CD4-positive, CD25-positive, alpha-beta regulatory T cell (primary cell): Measurements from ENCODE around the gene LMNB1. TPM values are rescaled to one million over a fixed set of nuclear protein-coding genes. Genes with fewer than 3 reads are reported as not detected.
"Not testable (repeated sequence)": the region's sequence is repeated elsewhere in the genome, so short reads cannot be mapped to it uniquely, and the experiment has no call there.

Experiments used
- ATAC-seq, 2 donors: fragments of 150-1000 bp; cut with Tn5 transposase; one replicate each; pipeline ENCODE4 v1.10.0; 2021; ENCODE audit warnings: low read depth in 2 of 2, moderate number of reproducible peaks in 2 of 2, moderate library complexity in 1 of 2
- DNase-seq, 3 donors: peaks; one replicate each; pipeline versions ENCODE4 v3.0.0 to v3.0.0-alpha.2; 2012 to 2022; ENCODE audit warnings: mixed read lengths in 1 of 3
- H3K27ac ChIP-seq: one replicate; pipeline ENCODE4 v1.7.0; 2013; ENCODE audit warnings: mild to moderate bottlenecking, low read length; ENCODE audit not compliant: insufficient read depth, poor library complexity, severe bottlenecking
- H3K27me3 ChIP-seq: one replicate; pipeline ENCODE4 v1.7.0; 2013; ENCODE audit warnings: low read length; ENCODE audit not compliant: control insufficient read depth, insufficient read depth
- H3K36me3 ChIP-seq: one replicate; pipeline ENCODE4 v1.7.0; 2013; ENCODE audit warnings: mild to moderate bottlenecking, low read length, moderate library complexity; ENCODE audit not compliant: control insufficient read depth, insufficient read depth
- H3K4me1 ChIP-seq: 2 replicates; pipeline ENCODE4 v1.7.0; 2013; ENCODE audit warnings: mild to moderate bottlenecking, low read length; ENCODE audit not compliant: insufficient read depth, control insufficient read depth, poor library complexity, severe bottlenecking
- H3K4me3 ChIP-seq: one replicate; pipeline ENCODE4 v1.7.0; 2013; ENCODE audit warnings: low read depth, mild to moderate bottlenecking, low read length, moderate library complexity
- H3K9me3 ChIP-seq, 2 experiments: 1 replicate in 1 of 2; 2 replicates in 1 of 2; pipeline ENCODE4 v1.7.0; 2013; ENCODE audit warnings: low read length in 2 of 2, mild to moderate bottlenecking in 1 of 2, moderate library complexity in 1 of 2; ENCODE audit not compliant: control insufficient read depth in 2 of 2
- H3K27ac Mint-ChIP-seq, 3 donors: one replicate each; pipeline ENCODE4 v1.8.0; 2020 to 2022; ENCODE audit warnings: mild to moderate bottlenecking in 3 of 3, mixed read lengths in 3 of 3, moderate library complexity in 2 of 3
- H3K27me3 Mint-ChIP-seq: one replicate; pipeline ENCODE4 v1.8.0; 2022; ENCODE audit warnings: mild to moderate bottlenecking, mixed read lengths
- H3K36me3 Mint-ChIP-seq: one replicate; pipeline ENCODE4 v1.8.0; 2020; ENCODE audit warnings: mixed read lengths
- H3K4me1 Mint-ChIP-seq, 4 donors: one replicate each; pipeline ENCODE4 v1.8.0; 2020 to 2022; ENCODE audit warnings: mixed read lengths in 4 of 4, mild to moderate bottlenecking in 1 of 4
- H3K4me3 Mint-ChIP-seq, 4 donors: one replicate each; pipeline ENCODE4 v1.8.0; 2020 to 2022; ENCODE audit warnings: mild to moderate bottlenecking in 4 of 4, mixed read lengths in 4 of 4, moderate library complexity in 3 of 4
- H3K9me3 Mint-ChIP-seq, 7 donors: one replicate each; pipeline ENCODE4 v1.8.0; 2020 to 2022; ENCODE audit warnings: mixed read lengths in 7 of 7, mild to moderate bottlenecking in 3 of 7, moderate library complexity in 2 of 7
- polyA plus RNA-seq, 4 donors: library from polyadenylated mRNA; unstranded; fragments of 300-500 nt; fragmentation: Illumina TruSeq; gene quantifications; one replicate each; pipeline ENCODE4 v1.2.3, GENCODE V29; 2021
- total RNA-seq: library from RNA; stranded (reverse); gene quantifications from one replicate; pipeline ENCODE4 v1.2.3, GENCODE V29; 2022

The LMNB1 gene
- total and polyA plus RNA-seq, 5 donors from 2014 or later: 11.5 to 52.5 (median 19.4) TPM

DNA sequence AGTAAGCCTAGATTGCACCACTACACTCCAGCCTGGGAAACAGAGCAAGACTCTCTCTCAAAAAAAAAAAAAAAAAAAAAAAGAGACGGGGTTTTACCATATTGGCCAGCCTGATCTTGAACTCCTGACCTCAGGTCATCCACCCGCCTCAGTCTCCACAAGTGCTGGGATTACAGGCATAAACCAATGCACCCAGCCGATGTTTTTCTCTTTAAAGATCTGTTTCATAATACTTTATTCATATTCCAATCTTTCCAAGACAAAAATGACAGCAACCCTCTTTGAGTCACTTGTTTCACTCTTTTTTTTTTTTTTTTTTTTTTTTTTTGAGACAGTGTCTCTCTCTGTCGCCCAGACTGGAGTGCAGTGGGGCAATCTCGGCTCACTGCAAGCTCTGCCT is 13.6 kb upstream of the LMNB1 start:
- peaks cover 16% of the 10 kb centered on the region for H3K4me1 ChIP-seq
- H3K27me3 Mint-ChIP-seq: no peaks in the 10 kb centered on the region
- peak overlapping the region in 1 of 3 donors; percentile 74 for H3K27ac Mint-ChIP-seq

DNA sequence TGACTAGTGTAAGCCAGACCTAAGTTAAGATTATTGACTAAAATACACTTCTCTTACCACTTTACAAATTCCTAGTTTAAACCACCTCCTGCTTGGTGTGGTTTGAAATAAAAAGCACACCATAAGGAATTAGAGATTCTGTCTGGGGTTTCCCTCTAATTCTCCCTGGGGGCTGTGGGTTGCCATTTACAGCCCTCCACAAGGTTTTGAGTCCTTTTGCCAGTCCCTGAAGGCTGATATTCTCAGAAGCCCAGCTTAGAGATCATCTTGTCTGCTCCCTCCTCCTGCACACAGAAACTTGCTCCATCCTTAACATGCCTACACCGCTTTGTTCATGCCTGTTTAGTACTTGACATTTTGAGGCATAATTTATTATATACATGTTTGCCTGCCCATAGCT is 7.2 kb upstream of the LMNB1 start:
- peak overlapping the region in 1 of 3 donors; percentile 20 for H3K27ac Mint-ChIP-seq

More for the DNA sequence above, 13.6 kb upstream of the LMNB1 start:
- no peaks in the 10 kb centered on the region for H3K9me3 ChIP-seq
- no peak for ATAC-seq
- Mint-ChIP-seq H3K36me3 (no peaks in the 10 kb centered on the region), H3K4me3 (peak overlapping the region in 1 of 4 donors; percentile 89), H3K4me1 (peaks cover 10 to 33% (median 20%) of the 10 kb centered on the region in 4 donors), H3K9me3 (no peaks in the 10 kb centered on the region)
- H3K27ac ChIP-seq: no peak overlapping the region
- H3K27me3 ChIP-seq: no peaks in the 10 kb centered on the region
- DNase-seq: no peak
- H3K4me3 ChIP-seq: no peak overlapping the region
- H3K36me3 ChIP-seq: no peaks in the 10 kb centered on the region

DNA sequence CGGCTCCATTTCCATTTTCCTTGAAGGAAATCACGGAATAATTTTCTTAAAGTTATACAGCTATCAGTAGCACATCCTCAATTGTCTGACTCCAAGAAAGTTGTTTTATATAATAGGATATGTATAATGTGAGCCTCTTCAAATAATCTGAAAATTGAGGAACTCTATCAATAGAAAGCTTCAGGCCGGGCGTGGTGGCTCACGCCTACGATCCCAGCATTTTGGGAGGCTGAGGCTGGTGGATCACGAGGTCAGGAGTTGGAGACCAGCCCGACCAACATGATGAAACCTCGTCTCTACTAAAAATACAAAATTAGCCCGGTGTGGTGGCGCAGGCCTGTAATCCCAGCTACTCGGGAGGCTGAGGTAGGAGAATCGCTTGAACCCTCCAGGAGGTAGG is 3.4 kb upstream of the LMNB1 start:
- DNase-seq, H3K27ac Mint-ChIP-seq, H3K4me1 ChIP-seq, H3K27me3 Mint-ChIP-seq, H3K4me3 ChIP-seq, H3K4me3 Mint-ChIP-seq, ATAC-seq, H3K27ac ChIP-seq, H3K36me3 ChIP-seq, H3K9me3 Mint-ChIP-seq, H3K9me3 ChIP-seq, H3K27me3 ChIP-seq, H3K36me3 Mint-ChIP-seq: not testable (repeated sequence)
- peaks cover 3 to 12% (median 4%) of the 10 kb centered on the region in 4 donors for H3K4me1 Mint-ChIP-seq

More for the DNA sequence above, 7.2 kb upstream of the LMNB1 start:
- no peaks in the 10 kb centered on the region for H3K36me3 Mint-ChIP-seq
- Histone ChIP-seq H3K4me1 (no peaks in the 10 kb centered on the region), H3K9me3 (no peaks in the 10 kb centered on the region), H3K4me3 (no peak overlapping the region), H3K27ac (no peak overlapping the region), H3K27me3 (no peaks in the 10 kb centered on the region), H3K36me3 (no peaks in the 10 kb centered on the region)
- peaks cover 4% of the 10 kb centered on the region for H3K27me3 Mint-ChIP-seq
- no peak for DNase-seq
- no peak for ATAC-seq
- H3K4me1 Mint-ChIP-seq: no peaks in the 10 kb centered on the region
- peaks cover 0 to 2% (median 0%) of the 10 kb centered on the region in 7 donors for H3K9me3 Mint-ChIP-seq
- peak overlapping the region in 1 of 4 donors; percentile 4 for H3K4me3 Mint-ChIP-seq

DNA sequence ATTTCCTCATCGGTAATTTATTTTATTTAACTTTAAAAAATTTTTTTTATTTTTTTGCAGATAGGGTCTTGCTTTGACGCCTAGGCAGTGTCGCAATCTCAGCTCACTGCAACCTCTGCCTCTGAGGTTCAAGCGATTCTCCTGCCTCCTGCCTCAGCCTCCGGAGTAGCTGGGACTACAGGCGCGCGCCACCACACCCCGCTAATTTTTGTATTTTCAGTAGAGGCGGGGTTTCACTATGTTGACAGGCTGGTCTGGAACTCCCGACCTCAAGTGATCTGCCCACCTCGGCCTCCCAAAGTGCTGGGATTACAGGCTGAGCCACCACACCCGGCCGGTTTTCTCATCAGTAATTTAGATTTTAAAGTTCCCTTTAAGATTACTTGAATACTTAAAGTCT is 2.3 kb upstream of the LMNB1 start:
- not testable (repeated sequence) for H3K36me3 ChIP-seq, H3K27ac Mint-ChIP-seq, H3K27me3 Mint-ChIP-seq, H3K9me3 Mint-ChIP-seq, H3K36me3 Mint-ChIP-seq, ATAC-seq, H3K4me3 ChIP-seq, H3K9me3 ChIP-seq, DNase-seq, H3K27me3 ChIP-seq, H3K27ac ChIP-seq
- Mint-ChIP-seq H3K4me3 (peak overlapping the region in 1 of 4 donors; percentile 21), H3K4me1 (peaks cover 9 to 23% (median 12%) of the 10 kb centered on the region in 4 donors)
- peaks cover 13% of the 10 kb centered on the region for H3K4me1 ChIP-seq

DNA sequence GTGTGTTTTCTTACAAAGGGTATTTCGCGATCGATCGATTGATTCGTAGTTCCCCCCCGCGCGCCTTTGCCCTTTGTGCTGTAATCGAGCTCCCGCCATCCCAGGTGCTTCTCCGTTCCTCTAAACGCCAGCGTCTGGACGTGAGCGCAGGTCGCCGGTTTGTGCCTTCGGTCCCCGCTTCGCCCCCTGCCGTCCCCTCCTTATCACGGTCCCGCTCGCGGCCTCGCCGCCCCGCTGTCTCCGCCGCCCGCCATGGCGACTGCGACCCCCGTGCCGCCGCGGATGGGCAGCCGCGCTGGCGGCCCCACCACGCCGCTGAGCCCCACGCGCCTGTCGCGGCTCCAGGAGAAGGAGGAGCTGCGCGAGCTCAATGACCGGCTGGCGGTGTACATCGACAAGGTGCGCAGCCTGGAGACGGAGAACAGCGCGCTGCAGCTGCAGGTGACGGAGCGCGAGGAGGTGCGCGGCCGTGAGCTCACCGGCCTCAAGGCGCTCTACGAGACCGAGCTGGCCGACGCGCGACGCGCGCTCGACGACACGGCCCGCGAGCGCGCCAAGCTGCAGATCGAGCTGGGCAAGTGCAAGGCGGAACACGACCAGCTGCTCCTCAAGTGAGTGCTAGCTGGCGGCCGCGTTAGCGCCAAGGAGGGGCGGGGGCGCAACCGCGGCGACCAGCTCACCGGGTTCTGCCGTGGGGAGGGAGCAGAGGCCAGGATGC is 480 bp downstream of the LMNB1 start:
- Mint-ChIP-seq H3K27me3 (peaks cover 4% of the 10 kb centered on the region), H3K9me3 (peaks cover 0 to 2% (median 0%) of the 10 kb centered on the region in 7 donors), H3K4me3 (peak overlapping the region; percentile 91 to 98 (median 95)), H3K27ac (peak overlapping the region; percentile 98), H3K36me3 (no peaks in the 10 kb centered on the region), H3K4me1 (peaks cover 18 to 47% (median 26%) of the 10 kb centered on the region in 4 donors)
- DNase-seq: peak; percentile 48 to 80 (median 72)
- H3K36me3 ChIP-seq: no peaks in the 10 kb centered on the region
- H3K9me3 ChIP-seq: no peaks in the 10 kb centered on the region
- peak overlapping the region; percentile 95 for H3K27ac ChIP-seq
- peaks cover 36% of the 10 kb centered on the region for H3K4me1 ChIP-seq
- no peaks in the 10 kb centered on the region for H3K27me3 ChIP-seq
- peak; percentile 32 for ATAC-seq
- H3K4me3 ChIP-seq: peak overlapping the region; percentile 90

DNA sequence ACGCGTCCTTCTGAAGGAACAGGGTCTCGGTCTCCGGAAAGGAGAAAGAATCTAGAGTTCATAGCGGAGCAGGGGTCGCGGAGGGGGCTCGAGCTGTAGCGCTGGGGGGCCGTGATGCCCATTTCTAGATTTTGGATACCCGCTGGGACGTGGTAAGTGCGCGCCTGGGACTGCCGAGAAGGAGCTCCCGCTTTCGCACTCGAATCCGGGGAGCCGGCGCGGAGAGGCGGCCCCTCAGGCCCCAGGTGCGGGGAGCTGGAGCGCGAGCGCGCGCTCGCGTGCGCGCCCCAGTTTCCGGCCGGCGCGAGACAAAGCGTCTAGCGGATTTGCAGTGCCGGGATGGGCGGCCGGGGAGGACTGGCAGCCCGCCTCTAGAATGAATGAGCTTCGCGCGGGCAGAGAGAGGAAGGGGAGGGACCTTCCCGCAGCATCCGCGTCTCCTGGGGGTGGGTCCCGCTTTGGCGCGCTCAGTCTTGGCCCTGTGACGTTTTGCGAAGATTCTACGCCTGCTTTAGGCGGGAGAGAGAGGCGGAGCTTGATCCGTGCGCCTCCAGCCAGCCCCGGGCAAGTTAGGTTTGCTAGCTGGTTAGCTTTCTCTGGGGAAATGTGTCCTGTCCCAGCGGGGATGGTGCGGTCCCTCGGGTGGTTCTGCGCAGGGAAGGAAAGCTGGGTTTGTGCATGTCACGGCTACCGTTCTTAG is 1.2 kb downstream of the LMNB1 start:
- Mint-ChIP-seq H3K27me3 (no peaks in the 10 kb centered on the region), H3K36me3 (no peaks in the 10 kb centered on the region), H3K4me1 (peaks cover 18 to 49% (median 26%) of the 10 kb centered on the region in 4 donors), H3K27ac (peak overlapping the region; percentile 98), H3K9me3 (peaks cover 0 to 2% (median 0%) of the 10 kb centered on the region in 7 donors), H3K4me3 (peak overlapping the region; percentile 91 to 98 (median 95))
- H3K27me3 ChIP-seq: no peaks in the 10 kb centered on the region
- peak overlapping the region; percentile 95 for H3K27ac ChIP-seq
- no peaks in the 10 kb centered on the region for H3K9me3 ChIP-seq
- DNase-seq: peak; percentile 91 to 99 (median 92)
- peak; percentile 71 to 78 for ATAC-seq
- no peaks in the 10 kb centered on the region for H3K36me3 ChIP-seq
- peak overlapping the region; percentile 90 for H3K4me3 ChIP-seq
- peaks cover 36% of the 10 kb centered on the region for H3K4me1 ChIP-seq

DNA sequence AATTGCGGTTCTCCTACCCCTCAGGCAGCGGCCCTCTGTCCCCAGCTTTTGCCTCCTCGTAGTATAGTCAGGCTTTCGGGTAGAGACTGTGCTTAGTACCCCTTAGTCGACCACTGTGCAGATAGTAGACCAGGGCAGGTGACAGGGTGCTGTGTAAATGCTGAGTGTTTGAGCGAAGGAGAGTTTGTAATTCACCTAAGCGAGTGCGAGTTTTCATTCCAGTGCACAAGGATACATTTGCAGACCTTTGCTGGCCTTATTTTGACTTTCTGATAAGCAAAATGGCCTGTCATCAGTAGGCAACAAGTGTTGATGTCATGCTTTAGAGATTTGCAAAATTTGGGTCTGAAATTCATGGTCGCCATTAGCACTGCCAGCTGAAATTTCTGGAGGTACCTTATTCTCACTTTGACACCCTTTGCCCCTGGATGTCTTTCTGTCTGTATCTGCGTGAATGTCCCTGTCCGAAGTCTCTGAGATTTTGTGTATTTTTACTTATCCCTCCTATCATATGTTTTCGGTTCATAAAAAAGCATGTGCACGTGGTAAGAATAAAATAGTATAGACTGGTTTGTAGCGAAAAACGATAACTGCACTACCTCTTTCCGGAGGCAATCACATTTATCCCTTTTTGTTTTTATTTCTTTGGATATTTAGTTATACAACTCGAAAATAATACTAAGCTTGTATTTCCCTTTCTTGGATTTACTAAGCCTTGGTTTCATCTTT is 1.9 kb downstream of the LMNB1 start:
- DNase-seq: no peak
- H3K9me3 Mint-ChIP-seq: peaks cover 0 to 2% (median 0%) of the 10 kb centered on the region in 7 donors
- peak overlapping the region; percentile 98 for H3K27ac Mint-ChIP-seq
- peak overlapping the region; percentile 91 to 98 (median 95) for H3K4me3 Mint-ChIP-seq
- H3K4me3 ChIP-seq: peak overlapping the region; percentile 90
- no peak for ATAC-seq
- peaks cover 42% of the 10 kb centered on the region for H3K4me1 ChIP-seq
- H3K36me3 Mint-ChIP-seq: no peaks in the 10 kb centered on the region
- no peaks in the 10 kb centered on the region for H3K27me3 ChIP-seq
- peaks cover 24 to 55% (median 32%) of the 10 kb centered on the region in 4 donors for H3K4me1 Mint-ChIP-seq
- H3K36me3 ChIP-seq: no peaks in the 10 kb centered on the region
- H3K9me3 ChIP-seq: no peaks in the 10 kb centered on the region
- H3K27ac ChIP-seq: peak overlapping the region; percentile 95
- H3K27me3 Mint-ChIP-seq: no peaks in the 10 kb centered on the region
